NCI-H446 (cell line): ENCODE results near the gene ZIC1.

Source experiments
- DNase-seq, 2 experiments: peaks; one replicate each; lab custom pipeline; 2025; lab: John Stamatoyannopoulos, UW

Gene ZIC1

GRCh38 chr3:147410116-147410525 is 956 bp downstream of the ZIC1 start:
- no peak for DNase-seq

- no peak for DNase-seq
Measured at GRCh38 chr3:147410526-147411237, 1.5 kb downstream of the ZIC1 start.

- DNase-seq: peak in 1 of 2 experiments; percentile 39
Measured at GRCh38 chr3:147411238-147411814, 2.2 kb downstream of the ZIC1 start.

GRCh38 chr3:147411815-147412241 is 2.7 kb downstream of the ZIC1 start:
- DNase-seq: no peak

GRCh38 chr3:147412261-147412916 is 3.2 kb downstream of the ZIC1 start:
- DNase-seq: no peak

- no peak for DNase-seq
Measured at GRCh38 chr3:147412917-147413685, 3.9 kb downstream of the ZIC1 start.

- no peak for DNase-seq
Measured at GRCh38 chr3:147413686-147414389, 4.7 kb downstream of the ZIC1 start.

- DNase-seq: no peak
Measured at GRCh38 chr3:147414390-147415138, 5.4 kb downstream of the ZIC1 start.

GRCh38 chr3:147415286-147415685 is 6.1 kb downstream of the ZIC1 start:
- no peak for DNase-seq

GRCh38 chr3:147415874-147416273 is 6.7 kb downstream of the ZIC1 start:
- no peak for DNase-seq

- no peak for DNase-seq
Measured at GRCh38 chr3:147416931-147417330, 7.8 kb downstream of the ZIC1 start.

- no peak for DNase-seq
Measured at GRCh38 chr3:147417551-147418295, 8.6 kb downstream of the ZIC1 start.

- no peak for DNase-seq
Measured at GRCh38 chr3:147418371-147418781, 9.2 kb downstream of the ZIC1 start.

- DNase-seq: peak in 1 of 2 experiments; percentile 25
Measured at GRCh38 chr3:147418808-147419701, 9.9 kb downstream of the ZIC1 start.

- DNase-seq: no peak
Measured at GRCh38 chr3:147419781-147420224, 10.6 kb downstream of the ZIC1 start.

GRCh38 chr3:147420353-147421183 is 11.4 kb downstream of the ZIC1 start:
- DNase-seq: no peak

GRCh38 chr3:147421184-147421912 is 12.2 kb downstream of the ZIC1 start:
- DNase-seq: no peak

GRCh38 chr3:147422196-147422595 is 13.0 kb downstream of the ZIC1 start:
- DNase-seq: no peak
